BE2C (cell line): ENCODE measurements around the gene LRRC25.
A peak's percentile ranks its signal among the peaks of the same experiment; 100 is the strongest.
"Not testable (repeated sequence)": the region's sequence is repeated elsewhere in the genome, so short reads cannot be mapped to it uniquely, and the experiment has no call there.

Experiments
- DNase-seq: peaks from one replicate; pipeline ENCODE4 v3.0.0-alpha.2; 2020
- H3K27me3 ChIP-seq: fragments of 250-450 bp; sonication (Bioruptor Pico); 2 replicates; pipeline ENCODE4 v1.5.1; 2020; ENCODE audit warnings: mild to moderate bottlenecking
- H3K36me3 ChIP-seq: fragments of 250-450 bp; sonication (Bioruptor Pico); 2 replicates; pipeline ENCODE4 v1.5.1; 2020; ENCODE audit warnings: mild to moderate bottlenecking
- H3K4me1 ChIP-seq: fragments of 250-450 bp; sonication (Bioruptor Pico); 2 replicates; pipeline ENCODE4 v1.5.1; 2020
- H3K4me3 ChIP-seq: 2 replicates; pipeline ENCODE4 v1.5.1; 2011; ENCODE audit warnings: low read depth, low read length
- H3K9me3 ChIP-seq: fragments of 250-450 bp; sonication (Bioruptor Pico); 2 replicates; pipeline ENCODE4 v1.5.1; 2020
- TF ChIP-seq, protein P1 (sequence below): IDR thresholded peaks from 2 replicates; pipeline ENCODE4 v1.5.1; 2012; ENCODE audit warnings: mild to moderate bottlenecking, low read depth, low read length

LRRC25 gene

DNA sequence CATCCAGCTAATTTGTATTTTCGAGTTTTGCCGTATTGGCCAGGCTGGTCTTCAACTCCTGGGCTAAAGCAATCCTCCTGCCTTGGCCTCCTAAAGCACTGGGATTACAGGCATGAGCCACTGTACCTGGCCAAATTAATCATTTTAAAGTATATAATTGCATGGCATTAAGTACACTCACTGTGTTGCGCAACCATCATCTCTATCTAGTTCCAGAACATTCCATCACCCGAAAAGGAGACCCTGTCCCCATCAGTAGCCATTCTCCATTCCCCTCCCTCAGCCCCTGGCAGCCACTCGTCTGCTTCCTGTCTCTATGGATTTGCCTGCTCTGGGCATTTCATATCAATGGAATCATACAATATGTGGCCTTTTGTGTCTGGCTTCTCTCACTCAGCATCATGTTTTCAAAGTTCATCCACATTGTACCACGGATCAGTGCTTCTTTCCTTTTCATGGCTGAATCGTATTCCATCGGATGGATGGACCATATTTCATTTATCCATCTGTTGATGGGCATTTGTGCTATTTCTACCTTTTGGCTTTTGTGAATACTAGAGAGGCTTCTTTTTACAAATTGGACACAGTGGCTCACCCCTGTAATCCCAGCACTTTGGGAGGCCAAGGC, 43.9 kb downstream of the LRRC25 start:
- Histone ChIP-seq H3K27me3 (no peaks in the 10 kb centered on the region; the same call in 1 of the 2 replicates), H3K4me1 (no peaks in the 10 kb centered on the region), H3K4me3 (no peak overlapping the region), H3K9me3 (no peaks in the 10 kb centered on the region; the same call in 1 of the 2 replicates), H3K36me3 (no peaks in the 10 kb centered on the region)
- DNase-seq = no peak
- TF ChIP-seq, protein P1, sequence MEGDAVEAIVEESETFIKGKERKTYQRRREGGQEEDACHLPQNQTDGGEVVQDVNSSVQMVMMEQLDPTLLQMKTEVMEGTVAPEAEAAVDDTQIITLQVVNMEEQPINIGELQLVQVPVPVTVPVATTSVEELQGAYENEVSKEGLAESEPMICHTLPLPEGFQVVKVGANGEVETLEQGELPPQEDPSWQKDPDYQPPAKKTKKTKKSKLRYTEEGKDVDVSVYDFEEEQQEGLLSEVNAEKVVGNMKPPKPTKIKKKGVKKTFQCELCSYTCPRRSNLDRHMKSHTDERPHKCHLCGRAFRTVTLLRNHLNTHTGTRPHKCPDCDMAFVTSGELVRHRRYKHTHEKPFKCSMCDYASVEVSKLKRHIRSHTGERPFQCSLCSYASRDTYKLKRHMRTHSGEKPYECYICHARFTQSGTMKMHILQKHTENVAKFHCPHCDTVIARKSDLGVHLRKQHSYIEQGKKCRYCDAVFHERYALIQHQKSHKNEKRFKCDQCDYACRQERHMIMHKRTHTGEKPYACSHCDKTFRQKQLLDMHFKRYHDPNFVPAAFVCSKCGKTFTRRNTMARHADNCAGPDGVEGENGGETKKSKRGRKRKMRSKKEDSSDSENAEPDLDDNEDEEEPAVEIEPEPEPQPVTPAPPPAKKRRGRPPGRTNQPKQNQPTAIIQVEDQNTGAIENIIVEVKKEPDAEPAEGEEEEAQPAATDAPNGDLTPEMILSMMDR = no peak

DNA sequence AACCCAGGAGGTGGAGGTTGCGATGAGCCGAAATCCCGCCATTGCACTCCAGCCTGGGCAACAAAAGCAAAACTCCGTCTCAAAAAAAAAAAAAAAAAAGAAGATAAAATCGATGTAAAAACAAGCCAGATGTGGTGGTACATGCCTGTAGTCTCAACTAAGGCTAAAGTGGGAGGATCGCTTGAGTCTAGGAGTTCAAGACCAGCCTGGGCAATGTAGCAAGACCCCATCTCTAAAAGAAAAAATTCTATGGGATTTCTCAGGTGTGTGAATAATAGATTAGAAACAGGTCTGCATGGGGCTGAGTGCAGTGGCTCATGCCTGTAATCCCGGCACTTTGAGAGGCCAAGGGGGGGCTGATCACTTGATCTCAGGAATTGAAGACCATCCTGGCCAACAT, 45.9 kb downstream of the LRRC25 start:
- H3K36me3 ChIP-seq = no peaks in the 10 kb centered on the region
- no peaks in the 10 kb centered on the region for H3K4me1 ChIP-seq
- no peak for DNase-seq
- TF ChIP-seq, protein P1 = no peak
- H3K27me3 ChIP-seq = peaks cover 9% of the 10 kb centered on the region
- H3K9me3 ChIP-seq = no peaks in the 10 kb centered on the region
- no peak overlapping the region for H3K4me3 ChIP-seq

DNA sequence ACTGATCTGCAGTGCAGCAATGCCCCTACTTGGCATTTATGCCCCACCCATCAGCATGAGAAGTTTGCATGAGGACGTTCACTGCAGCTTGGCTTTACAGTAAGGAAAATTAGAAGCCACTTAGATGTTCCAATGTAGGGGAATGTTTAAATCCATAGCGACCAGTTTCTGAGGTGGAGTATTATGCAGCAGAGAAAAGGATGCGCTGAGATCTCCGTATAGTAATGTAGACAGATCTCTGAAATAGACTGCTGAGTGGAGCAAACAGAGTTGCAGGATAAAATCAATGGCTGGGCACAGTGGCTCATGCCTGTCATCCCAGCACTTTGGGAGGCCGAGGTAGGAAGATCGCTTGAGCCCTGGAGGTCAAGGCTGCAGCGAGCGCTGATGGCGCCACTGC, 46.9 kb downstream of the LRRC25 start:
- Histone ChIP-seq H3K9me3 (no peaks in the 10 kb centered on the region), H3K4me3 (no peak overlapping the region), H3K27me3 (peaks cover 9% of the 10 kb centered on the region), H3K4me1 (no peaks in the 10 kb centered on the region), H3K36me3 (no peaks in the 10 kb centered on the region)
- no peak for DNase-seq
- TF ChIP-seq, protein P1 = no peak

DNA sequence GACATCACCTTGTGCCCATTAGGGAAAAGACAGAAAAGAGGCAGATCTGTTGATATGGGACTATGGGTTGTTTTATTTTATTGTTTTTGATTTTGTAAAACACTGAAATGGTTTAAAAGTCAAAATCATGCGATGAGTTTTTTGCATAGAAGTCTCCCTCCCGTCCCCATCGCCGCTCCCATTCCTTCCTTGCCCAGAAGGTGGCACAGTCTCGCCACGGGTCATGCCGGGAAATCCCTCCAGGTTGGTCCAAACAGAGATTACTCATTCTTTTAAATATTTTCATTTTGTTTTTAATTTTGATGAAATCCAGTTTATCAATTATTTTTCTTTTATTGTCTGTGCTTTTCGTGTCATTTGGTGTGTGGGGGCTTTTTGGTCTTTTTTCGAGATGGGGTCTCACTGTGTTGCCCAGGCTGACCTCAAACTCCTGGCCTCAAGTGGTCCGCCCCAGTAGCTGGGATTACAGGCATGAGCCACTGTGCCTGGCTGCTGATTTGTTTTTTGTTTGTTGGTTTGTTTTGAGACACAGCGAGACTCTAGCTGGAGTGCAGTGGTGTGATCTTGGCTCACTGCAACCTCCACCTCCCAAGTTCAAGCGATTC, 47.8 kb downstream of the LRRC25 start:
- TF ChIP-seq, protein P1 = peak; percentile 95
- Histone ChIP-seq H3K4me3 (no peak overlapping the region), H3K9me3 (no peaks in the 10 kb centered on the region), H3K36me3 (no peaks in the 10 kb centered on the region), H3K27me3 (peaks cover 9% of the 10 kb centered on the region), H3K4me1 (no peaks in the 10 kb centered on the region)
- DNase-seq = peak; percentile 72

DNA sequence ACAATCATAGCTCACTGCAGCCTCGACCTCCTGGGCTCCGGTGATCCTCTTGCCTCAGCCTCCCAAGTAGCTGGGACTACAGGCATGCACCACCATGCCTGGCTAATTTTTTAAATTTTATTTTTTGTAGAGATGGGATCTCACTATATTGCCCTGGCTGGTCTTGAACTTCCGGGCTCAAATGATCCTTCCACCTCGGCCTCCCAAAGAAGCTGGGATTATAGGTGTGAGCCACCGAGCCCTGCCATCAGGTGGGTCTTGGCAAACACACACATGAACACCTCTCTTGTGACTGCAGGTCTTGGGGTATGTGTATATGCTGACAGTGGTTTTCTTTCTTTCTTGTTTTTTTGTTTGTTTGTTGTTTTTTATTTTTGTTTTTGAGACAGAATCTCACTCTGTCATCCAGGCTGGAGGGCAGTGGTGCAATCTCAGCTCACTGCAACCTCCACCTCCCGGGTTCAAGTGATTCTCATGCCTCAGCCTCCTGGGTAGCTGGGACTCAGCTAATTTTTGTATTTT, 48.5 kb downstream of the LRRC25 start:
- not testable (repeated sequence) for H3K27me3 ChIP-seq, H3K4me3 ChIP-seq, H3K9me3 ChIP-seq, H3K36me3 ChIP-seq, H3K4me1 ChIP-seq, DNase-seq

- TF ChIP-seq, protein P1 = no peak
- DNase-seq = no peak
- no peaks in the 10 kb centered on the region for H3K9me3 ChIP-seq
- H3K27me3 ChIP-seq = peaks cover 9% of the 10 kb centered on the region
- H3K36me3 ChIP-seq = no peaks in the 10 kb centered on the region
- no peaks in the 10 kb centered on the region for H3K4me1 ChIP-seq
- no peak overlapping the region for H3K4me3 ChIP-seq
Observed at GRCh38 chr19:18348171-18348570, 49.3 kb downstream of the LRRC25 start.
